Measurements from ENCODE around the gene TEAD1. TPM values are rescaled to one million over a fixed set of nuclear protein-coding genes. Genes with fewer than 3 reads are reported as not detected.

TEAD1 gene
- total and polyA plus RNA-seq, 4 donors: 9.1 to 38.4 (median 10.7) TPM

GRCh38 chr11:12675951-12676711 lies 1.9 kb downstream of the TEAD1 start:
- Histone ChIP-seq H3K9me3 (ENCODE audit: control insufficient read depth in 4 of 4, low read length in 3 of 4) (no peaks in the 10 kb centered on the region), H3K27ac (ENCODE audit: low read depth in 1 of 2, low read length in 2 of 2) (peak overlapping the region; percentile 59 to 76), H3K27me3 (ENCODE audit: control insufficient read depth in 4 of 4, insufficient read depth in 4 of 4, low read length in 3 of 4) (no peaks in the 10 kb centered on the region), H3K9ac (ENCODE audit: low read depth in 1 of 2, low read length in 2 of 2) (peak overlapping the region; percentile 15 to 96), H3K36me3 (ENCODE audit: control insufficient read depth in 4 of 4, insufficient read depth in 3 of 4, low read depth in 1 of 4, low read length in 3 of 4) (peaks cover 0 to 2% (median 0%) of the 10 kb centered on the region in 4 donors), H3K4me1 (ENCODE audit: control insufficient read depth in 4 of 4, insufficient read depth in 4 of 4, low read length in 3 of 4) (peaks cover 2 to 29% (median 13%) of the 10 kb centered on the region in 4 donors), H3K4me3 (ENCODE audit: low read depth in 1 of 3, low read length in 3 of 3) (peak overlapping the region; percentile 33 to 96 (median 73))
- no peak for DNase-seq (ENCODE audit: low spot score)
- TF ChIP-seq FOXA2 (IDR thresholded peaks at IDR 0.05) (no peak), SP1 (IDR thresholded peaks at IDR 0.05) (no peak), YY1 (IDR thresholded peaks at IDR 0.05) (peak; percentile 42), EGR1 (IDR thresholded peaks at IDR 0.05; ENCODE audit: low read depth in 2 of 2) (no peak), RAD21 (IDR thresholded peaks at IDR 0.05) (peak in 1 of 2 donors; percentile 36)
- WGBS: 24% methylated on average over 11 of the region's 11 CpGs

DNA sequence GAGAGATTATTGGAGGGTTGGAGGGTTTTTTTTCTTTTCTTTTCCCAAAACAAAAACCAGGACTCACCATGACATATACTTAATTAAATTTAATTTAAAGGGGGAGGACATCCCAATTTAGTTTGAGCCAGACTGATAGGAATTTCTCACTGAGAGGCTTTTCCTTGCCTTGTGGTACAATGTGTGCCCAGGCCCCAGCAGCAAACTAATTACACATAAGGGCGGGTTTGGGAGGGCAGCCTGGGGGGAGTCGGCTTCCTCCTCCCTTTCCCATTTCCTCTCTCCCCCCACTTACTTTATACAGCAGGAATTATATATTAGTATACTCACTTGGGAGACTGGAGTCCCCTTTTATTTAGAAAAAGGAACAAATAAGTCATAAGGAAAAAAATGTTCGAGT lies 2.9 kb downstream of the TEAD1 start:
- Histone ChIP-seq H3K9ac (ENCODE audit: low read depth in 1 of 2, low read length in 2 of 2) (peak overlapping the region in 1 of 2 donors; percentile 96), H3K27ac (ENCODE audit: low read depth in 1 of 2, low read length in 2 of 2) (peak overlapping the region in 1 of 2 donors; percentile 7), H3K36me3 (ENCODE audit: control insufficient read depth in 4 of 4, insufficient read depth in 3 of 4, low read depth in 1 of 4, low read length in 3 of 4) (peaks cover 0 to 2% (median 0%) of the 10 kb centered on the region in 4 donors), H3K4me1 (ENCODE audit: control insufficient read depth in 4 of 4, insufficient read depth in 4 of 4, low read length in 3 of 4) (peaks cover 2 to 32% (median 18%) of the 10 kb centered on the region in 4 donors), H3K27me3 (ENCODE audit: control insufficient read depth in 4 of 4, insufficient read depth in 4 of 4, low read length in 3 of 4) (no peaks in the 10 kb centered on the region), H3K4me3 (ENCODE audit: low read depth in 1 of 3, low read length in 3 of 3) (no peak overlapping the region), H3K9me3 (ENCODE audit: control insufficient read depth in 4 of 4, low read length in 3 of 4) (no peaks in the 10 kb centered on the region)
- no peak for DNase-seq (ENCODE audit: low spot score)
- 46% methylated on average over 3 of the region's 3 CpGs for WGBS
- TF ChIP-seq RAD21 (IDR thresholded peaks at IDR 0.05) (peak in 1 of 2 donors; percentile 15), JUND (IDR thresholded peaks at IDR 0.05) (no peak)

DNA sequence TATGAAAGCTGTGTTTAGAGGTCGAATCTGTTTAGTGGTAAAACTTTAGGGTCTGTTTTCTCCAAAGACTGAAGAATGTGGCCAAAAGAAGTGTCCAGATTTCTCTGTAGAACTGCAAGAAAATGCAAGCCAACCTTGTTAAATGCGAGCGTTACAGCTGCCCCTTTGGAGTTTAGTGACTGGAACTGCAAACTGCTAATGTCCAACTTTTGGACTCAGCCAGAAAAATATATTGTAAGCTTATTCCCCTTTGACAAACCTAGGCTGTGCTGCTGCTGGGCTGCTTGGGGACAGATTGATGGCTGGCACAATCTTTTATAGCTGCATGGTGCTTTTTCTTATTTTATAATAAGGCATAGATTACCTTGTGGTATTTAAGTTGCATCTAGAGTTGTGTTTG lies 3.9 kb downstream of the TEAD1 start:
- peak overlapping the region in 1 of 2 donors; percentile 3 for H3K9ac ChIP-seq (ENCODE audit: low read depth in 1 of 2, low read length in 2 of 2)
- peaks cover 5 to 39% (median 22%) of the 10 kb centered on the region in 4 donors for H3K4me1 ChIP-seq (ENCODE audit: control insufficient read depth in 4 of 4, insufficient read depth in 4 of 4, low read length in 3 of 4)
- TF ChIP-seq FOXA1 (IDR thresholded peaks at IDR 0.05): no peak
- peak in 1 of 2 donors; percentile 52 for TF ChIP-seq HNF4A (conservative IDR thresholded peaks at IDR 0.05)
- H3K36me3 ChIP-seq (ENCODE audit: control insufficient read depth in 4 of 4, insufficient read depth in 3 of 4, low read depth in 1 of 4, low read length in 3 of 4): peaks cover 0 to 2% (median 0%) of the 10 kb centered on the region in 4 donors
- no peak for DNase-seq (ENCODE audit: low spot score)
- H3K27ac ChIP-seq (ENCODE audit: low read depth in 1 of 2, low read length in 2 of 2): peak overlapping the region in 1 of 2 donors; percentile 13
- no peak overlapping the region for H3K4me3 ChIP-seq (ENCODE audit: low read depth in 1 of 3, low read length in 3 of 3)
- H3K27me3 ChIP-seq (ENCODE audit: control insufficient read depth in 4 of 4, insufficient read depth in 4 of 4, low read length in 3 of 4): no peaks in the 10 kb centered on the region
- 38% methylated on average over 3 of the region's 3 CpGs for WGBS
- no peaks in the 10 kb centered on the region for H3K9me3 ChIP-seq (ENCODE audit: control insufficient read depth in 4 of 4, low read length in 3 of 4)

- peaks cover 7 to 46% (median 22%) of the 10 kb centered on the region in 4 donors for H3K4me1 ChIP-seq (ENCODE audit: control insufficient read depth in 4 of 4, insufficient read depth in 4 of 4, low read length in 3 of 4)
- H3K9me3 ChIP-seq (ENCODE audit: control insufficient read depth in 4 of 4, low read length in 3 of 4): no peaks in the 10 kb centered on the region
- no peak overlapping the region for H3K27ac ChIP-seq (ENCODE audit: low read depth in 1 of 2, low read length in 2 of 2)
- peak overlapping the region in 1 of 2 donors; percentile 44 for H3K9ac ChIP-seq (ENCODE audit: low read depth in 1 of 2, low read length in 2 of 2)
- no peak for DNase-seq (ENCODE audit: low spot score)
- peaks cover 0 to 2% (median 0%) of the 10 kb centered on the region in 4 donors for H3K36me3 ChIP-seq (ENCODE audit: control insufficient read depth in 4 of 4, insufficient read depth in 3 of 4, low read depth in 1 of 4, low read length in 3 of 4)
- WGBS: 86% methylated on average over 5 of the region's 5 CpGs
- TF ChIP-seq FOXA2 (IDR thresholded peaks at IDR 0.05) (no peak), RXRA (IDR thresholded peaks at IDR 0.05) (no peak), GABPA (IDR thresholded peaks at IDR 0.05 in 1 of 2, conservative IDR thresholded peaks at IDR 0.05 in 1 of 2) (no peak), NR2F2 (IDR thresholded peaks at IDR 0.05) (no peak), JUND (IDR thresholded peaks at IDR 0.05) (no peak), ATF3 (IDR thresholded peaks at IDR 0.05) (no peak), EGR1 (IDR thresholded peaks at IDR 0.05; ENCODE audit: low read depth in 2 of 2) (no peak), TAF1 (conservative IDR thresholded peaks at IDR 0.05) (no peak), CTCF (IDR thresholded peaks at IDR 0.05; ENCODE audit: low read depth, low read length, missing input control) (no peak), YY1 (IDR thresholded peaks at IDR 0.05) (no peak), HNF4G (IDR thresholded peaks at IDR 0.05) (no peak)
- TF ChIP-seq, protein P1, sequence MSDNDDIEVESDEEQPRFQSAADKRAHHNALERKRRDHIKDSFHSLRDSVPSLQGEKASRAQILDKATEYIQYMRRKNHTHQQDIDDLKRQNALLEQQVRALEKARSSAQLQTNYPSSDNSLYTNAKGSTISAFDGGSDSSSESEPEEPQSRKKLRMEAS (IDR thresholded peaks at IDR 0.05): no peak
- TF ChIP-seq, protein P2, sequence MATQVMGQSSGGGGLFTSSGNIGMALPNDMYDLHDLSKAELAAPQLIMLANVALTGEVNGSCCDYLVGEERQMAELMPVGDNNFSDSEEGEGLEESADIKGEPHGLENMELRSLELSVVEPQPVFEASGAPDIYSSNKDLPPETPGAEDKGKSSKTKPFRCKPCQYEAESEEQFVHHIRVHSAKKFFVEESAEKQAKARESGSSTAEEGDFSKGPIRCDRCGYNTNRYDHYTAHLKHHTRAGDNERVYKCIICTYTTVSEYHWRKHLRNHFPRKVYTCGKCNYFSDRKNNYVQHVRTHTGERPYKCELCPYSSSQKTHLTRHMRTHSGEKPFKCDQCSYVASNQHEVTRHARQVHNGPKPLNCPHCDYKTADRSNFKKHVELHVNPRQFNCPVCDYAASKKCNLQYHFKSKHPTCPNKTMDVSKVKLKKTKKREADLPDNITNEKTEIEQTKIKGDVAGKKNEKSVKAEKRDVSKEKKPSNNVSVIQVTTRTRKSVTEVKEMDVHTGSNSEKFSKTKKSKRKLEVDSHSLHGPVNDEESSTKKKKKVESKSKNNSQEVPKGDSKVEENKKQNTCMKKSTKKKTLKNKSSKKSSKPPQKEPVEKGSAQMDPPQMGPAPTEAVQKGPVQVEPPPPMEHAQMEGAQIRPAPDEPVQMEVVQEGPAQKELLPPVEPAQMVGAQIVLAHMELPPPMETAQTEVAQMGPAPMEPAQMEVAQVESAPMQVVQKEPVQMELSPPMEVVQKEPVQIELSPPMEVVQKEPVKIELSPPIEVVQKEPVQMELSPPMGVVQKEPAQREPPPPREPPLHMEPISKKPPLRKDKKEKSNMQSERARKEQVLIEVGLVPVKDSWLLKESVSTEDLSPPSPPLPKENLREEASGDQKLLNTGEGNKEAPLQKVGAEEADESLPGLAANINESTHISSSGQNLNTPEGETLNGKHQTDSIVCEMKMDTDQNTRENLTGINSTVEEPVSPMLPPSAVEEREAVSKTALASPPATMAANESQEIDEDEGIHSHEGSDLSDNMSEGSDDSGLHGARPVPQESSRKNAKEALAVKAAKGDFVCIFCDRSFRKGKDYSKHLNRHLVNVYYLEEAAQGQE (IDR thresholded peaks at IDR 0.05): no peak
- no peak overlapping the region for H3K4me3 ChIP-seq (ENCODE audit: low read depth in 1 of 3, low read length in 3 of 3)
- H3K27me3 ChIP-seq (ENCODE audit: control insufficient read depth in 4 of 4, insufficient read depth in 4 of 4, low read length in 3 of 4): no peaks in the 10 kb centered on the region
Observed at GRCh38 chr11:12678991-12679390, 4.8 kb downstream of the TEAD1 start.

Measured in liver (tissue), 9 donors.